Measurements from ENCODE around the gene TACC3. TPM values are rescaled to one million over a fixed set of nuclear protein-coding genes. Genes with fewer than 3 reads are reported as not detected.

Gene TACC3
- polyA plus RNA-seq, 1 of the 3 experiments (the other 2 are of a cell fraction), result 49.5 TPM

GRCh38 chr4:1743551-1743950, 22.2 kb downstream of the TACC3 start (continued):
- TF ChIP-seq RCOR1 (IDR thresholded peaks at IDR 0.05; ENCODE audit: low read length) (no peak), REST (IDR thresholded peaks at IDR 0.05; ENCODE audit: low read depth, low read length) (no peak), NRF1 (IDR thresholded peaks at IDR 0.05; ENCODE audit: low read depth, low read length) (no peak), IRF3 (IDR thresholded peaks at IDR 0.05; ENCODE audit: low read depth, low read length) (no peak), FOSL2 (IDR thresholded peaks at IDR 0.05; ENCODE audit: borderline replicate concordance, low read depth) (no peak), NFIC (IDR thresholded peaks at IDR 0.05; ENCODE audit: borderline replicate concordance) (no peak)

GRCh38 chr4:1743975-1744374, 22.7 kb downstream of the TACC3 start:
- Histone ChIP-seq H3K4me3 (ENCODE audit: low read depth in 2 of 2, low read length in 1 of 2) (no peak overlapping the region), H3K4me2 (no peak overlapping the region), H3K27ac (ENCODE audit: low read depth in 2 of 2, low read length in 1 of 2) (no peak overlapping the region), H4K20me1 (ENCODE audit: insufficient read depth) (0 out of 2 replicates have a peak, but pooled peaks cover 3% of the 10 kb centered on the region), H3K79me2 (ENCODE audit: insufficient read depth) (no peaks in the 10 kb centered on the region), H3K27me3 (ENCODE audit: insufficient read depth) (no peaks in the 10 kb centered on the region), H2AFZ (ENCODE audit: low read depth) (no peak overlapping the region), H3K9ac (no peak overlapping the region), H3K9me2 (no peaks in the 10 kb centered on the region), H3K36me3 (replicated peaks in 1 of 2; ENCODE audit: control insufficient read depth in 1 of 2, insufficient read depth in 2 of 2, low read length in 1 of 2) (peaks cover 15 to 23% of the 10 kb centered on the region in 2 experiments), H3K9me3 (no peaks in the 10 kb centered on the region), H3F3A (replicated peaks; ENCODE audit: insufficient read depth) (peaks cover 3% of the 10 kb centered on the region), H3K4me1 (ENCODE audit: control insufficient read depth in 1 of 2, insufficient read depth in 2 of 2, low read depth in 1 of 2, low read length in 1 of 2) (peaks cover 0 to 7% of the 10 kb centered on the region in 2 experiments; a peak in 1 of 4 replicates)
- WGBS (ENCODE audit: low lambda C conversion rate), result 67% methylated on average over 1 of the region's 6 CpGs
- POLR2A ChIA-PET, result no interaction called here
- CTCF ChIA-PET, result interaction anchor here (1.3 to 5.1 kb wide), 10 partner anchors 11 to 171 kb away, joined by 3 to 44 read pairs (median 14); partner anchors contain the start of gene FGFR3
- TF ChIP-seq USF2 (IDR thresholded peaks at IDR 0.05; ENCODE audit: borderline replicate concordance, low read depth, low read length) (no peak), IRF3 (IDR thresholded peaks at IDR 0.05; ENCODE audit: low read depth, low read length) (no peak), YY1 (IDR thresholded peaks at IDR 0.05; ENCODE audit: low read depth) (no peak)
- no peak for DNase-seq

All from SK-N-SH (cell line).